Right lobe of liver (tissue), 6 donors: Measurements from ENCODE around the gene ATRIP. TPM values are rescaled to one million over a fixed set of nuclear protein-coding genes. Genes with fewer than 3 reads are reported as not detected.
A peak's percentile ranks its signal among the peaks of the same experiment; 100 is the strongest.

Source experiments
- ATAC-seq, 4 donors: fragments of 200-7000 bp; cut with Tn5 transposase; one replicate each; pipeline ENCODE4 v1.9.1; 2020; ENCODE audit warnings: mild to moderate bottlenecking in 4 of 4, moderate library complexity in 4 of 4
- DNase-seq, 3 donors: peaks; one replicate each; pipeline ENCODE4 v3.0.0-alpha.2; 2020
- H3K27ac ChIP-seq, 3 donors: fragments of 200-600 bp; one replicate each; pipeline ENCODE4 v1.8.0; 2022
- H3K27me3 ChIP-seq, 2 donors: fragments of 200-600 bp; one replicate each; pipeline ENCODE4 v1.8.0; 2022
- H3K36me3 ChIP-seq, 4 donors: fragments of 200-600 bp; sonication (generic) in 1 of 4; one replicate each; pipeline versions ENCODE4 v1.5.1 to v1.8.0; 2017 to 2022; ENCODE audit warnings: control low read depth in 1 of 4
- H3K4me1 ChIP-seq, 4 donors: fragments of 200-600 bp; sonication (generic) in 1 of 4; one replicate each; pipeline versions ENCODE4 v1.5.1 to v1.8.0; 2017 to 2022; ENCODE audit warnings: control low read depth in 1 of 4
- H3K4me3 ChIP-seq, 3 donors: fragments of 200-600 bp; one replicate each; pipeline ENCODE4 v1.8.0; 2022
- H3K9me3 ChIP-seq, 4 donors: fragments of 200-600 bp; sonication (generic) in 1 of 4; one replicate each; pipeline versions ENCODE4 v1.5.1 to v1.8.0; 2017 to 2022; ENCODE audit warnings: control low read depth in 1 of 4
- POLR2A ChIP-seq: fragments of 450-650 bp; IDR thresholded peaks from one replicate; pipeline ENCODE4 v1.6.1; 2017; ENCODE audit warnings: antibody characterized with exemption, mild to moderate bottlenecking
- WGBS: methylation state at CpG from one replicate; pipeline ENCODE4 v1.1.6; 2018; ENCODE audit warnings: low coverage, low lambda C conversion rate; ENCODE audit not compliant: insufficient coverage; ENCODE audit errors: missing lambda C conversion rate; 5-methylcytosine and 5-hydroxymethylcytosine counted together
- intact Hi-C, 2 donors: fragments of 100-400 bp; cut with DNase I; formaldehyde crosslinking; loops; one replicate each; pipeline versions ENCODE4 v1.11.2 to v1.14.1; 2022
- total RNA-seq, 6 experiments: library from RNA; depleted of rRNA in 2 of 6; stranded (reverse); fragments of >200 nt in 2 of 6; fragmentation: NEBNext Ultra II Directional in 3 of 6; extraction: Animal tissue kit (Norgen Biotek cat#: 25700) in 3 of 6; gene quantifications; one replicate each; pipeline versions ENCODE4 v1.1.0 to v1.2.4, GENCODE V29; 2016 to 2023
- TF ChIP-seq, protein P1 (sequence below), 4 donors: fragments of 200-600 bp in 3 of 4; fragments of 450-650 bp in 1 of 4; IDR thresholded peaks; one replicate each; pipeline versions ENCODE4 v1.5.1 to v1.8.0; 2016 to 2022; ENCODE audit warnings: antibody characterized with exemption in 4 of 4, mild to moderate bottlenecking in 2 of 4
- donor health status: DM: no; HTN: yes; CAD: no.
- donor health status: DM: no; HTN: no; CAD: no.
- donor health status: DM: no; HTN: no; CAD: no.
- donor health status: DM: no; HTN: yes; CAD: no.
- donor health status: DM: no; HTN: yes; CAD: no.

ATRIP gene
- total RNA-seq, 6 experiments from 2014 or later, result 2.4 to 4.5 (median 3.2) TPM

DNA sequence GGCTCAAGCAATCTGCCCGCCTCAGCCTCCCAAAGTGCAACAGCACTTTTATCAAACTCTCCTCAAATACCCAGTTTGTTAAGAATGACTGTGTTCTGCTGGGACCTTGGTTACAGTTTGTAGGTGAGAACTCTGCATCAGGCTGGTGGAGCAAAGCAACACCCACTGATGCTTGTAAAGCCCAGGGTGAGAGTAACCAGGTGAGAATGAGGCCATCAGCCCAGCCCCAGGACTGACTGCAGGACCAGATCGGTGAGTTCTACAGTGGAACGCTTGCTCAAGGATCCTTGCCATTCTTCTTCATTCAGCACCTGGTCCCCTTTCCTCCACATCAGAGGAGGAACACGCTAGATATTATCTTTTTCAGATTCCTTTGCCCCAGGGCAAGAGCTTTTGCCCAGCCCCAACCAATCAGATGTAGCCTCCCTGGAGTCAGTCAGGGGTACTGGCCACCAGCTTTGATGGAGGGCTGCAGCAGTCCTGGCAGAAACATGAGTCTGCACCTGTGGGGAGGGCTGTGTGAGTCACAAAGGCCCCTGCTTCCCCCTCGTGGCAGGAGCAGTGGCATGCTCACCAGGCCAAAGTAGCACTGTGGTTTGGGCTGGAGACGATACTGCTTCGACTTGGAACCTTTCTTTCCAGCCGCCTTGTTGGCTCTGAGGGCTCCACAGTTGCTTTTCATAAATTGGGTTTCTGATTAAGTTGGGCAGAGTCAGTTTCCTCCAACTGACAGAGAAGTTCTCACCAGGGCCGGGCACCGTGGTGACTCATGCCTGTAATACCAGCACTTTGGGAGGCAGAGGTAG, 60.9 kb downstream of the ATRIP start:
- ATAC-seq, result peak; percentile 67 to 76 (median 70)
- Histone ChIP-seq H3K4me3 (no peak overlapping the region), H3K9me3 (no peaks in the 10 kb centered on the region), H3K27me3 (no peaks in the 10 kb centered on the region), H3K36me3 (no peaks in the 10 kb centered on the region), H3K4me1 (peaks cover 0 to 10% (median 2%) of the 10 kb centered on the region in 4 donors), H3K27ac (no peak overlapping the region)
- no peak for TF ChIP-seq POLR2A
- TF ChIP-seq, protein P1, sequence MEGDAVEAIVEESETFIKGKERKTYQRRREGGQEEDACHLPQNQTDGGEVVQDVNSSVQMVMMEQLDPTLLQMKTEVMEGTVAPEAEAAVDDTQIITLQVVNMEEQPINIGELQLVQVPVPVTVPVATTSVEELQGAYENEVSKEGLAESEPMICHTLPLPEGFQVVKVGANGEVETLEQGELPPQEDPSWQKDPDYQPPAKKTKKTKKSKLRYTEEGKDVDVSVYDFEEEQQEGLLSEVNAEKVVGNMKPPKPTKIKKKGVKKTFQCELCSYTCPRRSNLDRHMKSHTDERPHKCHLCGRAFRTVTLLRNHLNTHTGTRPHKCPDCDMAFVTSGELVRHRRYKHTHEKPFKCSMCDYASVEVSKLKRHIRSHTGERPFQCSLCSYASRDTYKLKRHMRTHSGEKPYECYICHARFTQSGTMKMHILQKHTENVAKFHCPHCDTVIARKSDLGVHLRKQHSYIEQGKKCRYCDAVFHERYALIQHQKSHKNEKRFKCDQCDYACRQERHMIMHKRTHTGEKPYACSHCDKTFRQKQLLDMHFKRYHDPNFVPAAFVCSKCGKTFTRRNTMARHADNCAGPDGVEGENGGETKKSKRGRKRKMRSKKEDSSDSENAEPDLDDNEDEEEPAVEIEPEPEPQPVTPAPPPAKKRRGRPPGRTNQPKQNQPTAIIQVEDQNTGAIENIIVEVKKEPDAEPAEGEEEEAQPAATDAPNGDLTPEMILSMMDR (IDR thresholded peaks at IDR 0.05), result peak; percentile 56 to 71 (median 60)
- peak; percentile 68 to 75 (median 71) for DNase-seq
- 43% methylated on average over 10 of the region's 10 CpGs for WGBS
- intact Hi-C loops, result no loop called here

- Histone ChIP-seq H3K4me3 (no peak overlapping the region), H3K9me3 (no peaks in the 10 kb centered on the region), H3K27ac (no peak overlapping the region), H3K4me1 (no peaks in the 10 kb centered on the region), H3K27me3 (no peaks in the 10 kb centered on the region), H3K36me3 (no peaks in the 10 kb centered on the region)
- no peak for TF ChIP-seq POLR2A
- TF ChIP-seq, protein P1 (IDR thresholded peaks at IDR 0.05), result no peak
- intact Hi-C loops, result no loop called here
- DNase-seq (no peak), ATAC-seq (no peak)
- WGBS, result 72% methylated on average over 4 of the region's 4 CpGs
These were observed 65.0 kb downstream of the ATRIP start for GRCh38 chr3:48511551-48511950.

DNA sequence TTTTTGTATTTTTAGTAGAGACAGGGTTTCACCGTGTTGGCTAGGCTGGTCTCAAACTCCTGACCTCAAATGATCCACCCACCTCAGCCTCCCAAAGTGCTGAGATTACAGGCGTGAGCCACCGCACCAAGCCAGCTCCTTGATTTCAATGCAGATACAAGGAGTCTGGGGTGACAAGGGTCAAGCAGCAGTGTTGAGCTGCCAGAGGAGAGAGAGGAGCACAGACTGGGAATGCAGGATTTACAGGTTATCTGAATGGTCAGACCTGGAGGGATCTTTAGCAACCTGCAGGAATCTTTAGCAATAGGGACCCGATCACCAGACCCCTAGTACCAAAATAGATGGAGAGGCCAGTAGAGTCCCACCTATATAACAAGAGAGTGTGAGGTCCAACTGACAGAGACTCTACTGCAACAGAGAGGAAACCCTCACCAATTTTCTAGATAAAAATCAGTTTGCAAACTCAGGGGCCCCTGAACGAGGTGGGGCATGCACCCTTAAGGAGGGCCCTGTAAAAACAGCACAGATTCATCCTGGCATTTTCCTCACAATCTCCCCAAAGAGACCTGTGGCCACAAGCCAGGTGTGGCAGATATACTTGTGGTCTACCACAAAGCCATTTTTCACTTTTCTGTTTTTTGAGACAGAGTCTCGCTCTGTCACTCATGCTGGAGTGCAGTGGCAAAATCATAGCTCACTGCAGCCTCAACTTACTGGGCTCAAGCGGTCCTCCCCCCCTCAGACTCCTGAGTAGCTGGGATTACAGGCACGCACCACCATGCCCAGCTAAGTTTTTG, 68.1 kb downstream of the ATRIP start:
- no peaks in the 10 kb centered on the region for H3K27me3 ChIP-seq
- intact Hi-C loops, result no loop called here
- 68% methylated on average over 4 of the region's 8 CpGs for WGBS
- no peak overlapping the region for H3K4me3 ChIP-seq
- no peak for ATAC-seq
- TF ChIP-seq, protein P1 (IDR thresholded peaks at IDR 0.05), result no peak
- TF ChIP-seq POLR2A, result no peak
- DNase-seq, result no peak
- no peaks in the 10 kb centered on the region for H3K9me3 ChIP-seq
- H3K27ac ChIP-seq, result no peak overlapping the region
- H3K36me3 ChIP-seq, result no peaks in the 10 kb centered on the region
- H3K4me1 ChIP-seq, result no peaks in the 10 kb centered on the region

Other genes starting within 250 kb of the ATRIP start
- under 1 TPM in 2 of 6 experiments, not detected in 4; 0.46 to 0.50 TPM for gene CAMP, start 223.2 kb upstream of the ATRIP start, total RNA-seq
- gene ZNF589, start 205.6 kb upstream of the ATRIP start, total RNA-seq, result 1 to 10 TPM; 2.2 to 3.6 (median 2.5) TPM
- gene NME6, start 145.4 kb upstream of the ATRIP start, total RNA-seq, result 10 to 100 TPM in 5 of 6 experiments, 1 to 10 TPM in 1; 9.4 to 19.2 (median 13.5) TPM
- not detected for gene SPINK8, start 113.1 kb upstream of the ATRIP start, total RNA-seq
- gene FBXW12, start 74.5 kb upstream of the ATRIP start, total RNA-seq, result not detected
- gene PLXNB1, start 16.7 kb upstream of the ATRIP start, total RNA-seq, result 100 to 1,000 TPM in 2 of 6 experiments, 10 to 100 TPM in 4; 65.9 to 132 (median 86.5) TPM
- 10 to 100 TPM in 2 of 6 experiments, 1 to 10 TPM in 4; 5.9 to 16.0 (median 8.1) TPM for gene CCDC51, start 6.6 kb upstream of the ATRIP start, total RNA-seq
- 100 to 1,000 TPM in 2 of 6 experiments, 10 to 100 TPM in 4; 64.8 to 182 (median 80.1) TPM for gene TMA7, start 6.5 kb upstream of the ATRIP start, total RNA-seq
- gene SHISA5, start 57.4 kb downstream of the ATRIP start, total RNA-seq, result 100 to 1,000 TPM in 4 of 6 experiments, 10 to 100 TPM in 2; 76.3 to 118 (median 101) TPM
- gene PFKFB4, start 110.1 kb downstream of the ATRIP start, total RNA-seq, result 10 to 100 TPM in 1 of 6 experiments, 1 to 10 TPM in 4, under 1 TPM in 1; 0.59 to 10.8 (median 1.4) TPM
- not detected for gene UCN2, start 117.0 kb downstream of the ATRIP start, total RNA-seq
- 1 to 10 TPM in 4 of 6 experiments, under 1 TPM in 2; 0.31 to 1.7 (median 1.1) TPM for gene COL7A1, start 148.6 kb downstream of the ATRIP start, total RNA-seq
- 100 to 1,000 TPM; 176 to 329 (median 213) TPM for gene UQCRC1, start 162.9 kb downstream of the ATRIP start, total RNA-seq
- not detected for gene TMEM89, start 175.0 kb downstream of the ATRIP start, total RNA-seq
- 1 to 10 TPM; 6.6 to 9.9 (median 8.6) TPM for gene SLC26A6, start 188.7 kb downstream of the ATRIP start, total RNA-seq
- under 1 TPM; 0.15 to 0.68 (median 0.34) TPM for gene CELSR3, start 216.1 kb downstream of the ATRIP start, total RNA-seq
- 10 to 100 TPM in 4 of 6 experiments, 1 to 10 TPM in 2; 6.8 to 27.3 (median 12.3) TPM for gene NCKIPSD, start 239.2 kb downstream of the ATRIP start, total RNA-seq